Measurements from ENCODE around the gene TMEM81.

- TF ChIP-seq CTCF (IDR thresholded peaks at IDR 0.05; ENCODE audit: low read depth, low read length, poor library complexity, severe bottlenecking) (peak; percentile 88), EZH2phosphoT487 (IDR thresholded peaks at IDR 0.05; ENCODE audit: borderline replicate concordance, low read length) (no peak)
Observed at GRCh38 chr1:205121660-205122488, 37.6 kb upstream of the TMEM81 start, which contains the start of gene RBBP5.
